Stimulated activated effector memory CD8-positive, alpha-beta T cell treated with anti-CD3 and anti-CD28 coated beads, Interleukin-12 subunit alpha, Interleukin-12 subunit beta, amount 100 ng/mL, for 72 hours (primary cell): ENCODE data around the gene PBRM1.

Experiments used
- ATAC-seq: fragments of 150-1000 bp; cut with Tn5 transposase; 2 replicates; pipeline ENCODE4 v1.10.0; 2021
- DNase-seq, 2 donors: peaks; one replicate each; pipeline ENCODE4 v3.0.0; 2021 to 2022; ENCODE audit warnings: low spot score in 2 of 2
- H3K27ac Mint-ChIP-seq: one replicate; pipeline ENCODE4 v1.8.0; 2022; ENCODE audit warnings: mild to moderate bottlenecking, mixed read lengths
- H3K36me3 Mint-ChIP-seq: one replicate; pipeline ENCODE4 v1.8.0; 2022; ENCODE audit warnings: mild to moderate bottlenecking, mixed read lengths
- H3K4me1 Mint-ChIP-seq: one replicate; pipeline ENCODE4 v1.8.0; 2022; ENCODE audit warnings: mixed read lengths
- H3K4me3 Mint-ChIP-seq: one replicate; pipeline ENCODE4 v1.8.0; 2022; ENCODE audit warnings: mild to moderate bottlenecking, mixed read lengths
- H3K9me3 Mint-ChIP-seq: one replicate; pipeline ENCODE4 v1.8.0; 2022; ENCODE audit warnings: mixed read lengths

PBRM1 gene

GRCh38 chr3:52524258-52524751 lies 161.4 kb downstream of the PBRM1 start:
- Mint-ChIP-seq H3K27ac (peak overlapping the region; percentile 81), H3K4me1 (no peaks in the 10 kb centered on the region), H3K4me3 (no peak overlapping the region), H3K36me3 (peaks cover 29% of the 10 kb centered on the region), H3K9me3 (no peaks in the 10 kb centered on the region)
- no peak for DNase-seq
- ATAC-seq, result no peak

GRCh38 chr3:52523386-52524257 lies 162.1 kb downstream of the PBRM1 start:
- Mint-ChIP-seq H3K4me1 (no peaks in the 10 kb centered on the region), H3K36me3 (peaks cover 22% of the 10 kb centered on the region), H3K9me3 (no peaks in the 10 kb centered on the region), H3K4me3 (no peak overlapping the region), H3K27ac (peak overlapping the region; percentile 81)
- DNase-seq (no peak), ATAC-seq (no peak)

- Mint-ChIP-seq H3K4me3 (no peak overlapping the region), H3K36me3 (peaks cover 14% of the 10 kb centered on the region), H3K4me1 (no peaks in the 10 kb centered on the region), H3K9me3 (no peaks in the 10 kb centered on the region), H3K27ac (no peak overlapping the region)
- ATAC-seq (no peak), DNase-seq (no peak)
Observed at GRCh38 chr3:52522651-52523251, 163.0 kb downstream of the PBRM1 start.

GRCh38 chr3:52521881-52522650 lies 163.6 kb downstream of the PBRM1 start:
- no peak for DNase-seq
- Mint-ChIP-seq H3K4me3 (no peak overlapping the region), H3K4me1 (no peaks in the 10 kb centered on the region), H3K27ac (no peak overlapping the region), H3K36me3 (peaks cover 10% of the 10 kb centered on the region), H3K9me3 (no peaks in the 10 kb centered on the region)
- ATAC-seq, result no peak

GRCh38 chr3:52521488-52521824 lies 164.3 kb downstream of the PBRM1 start:
- ATAC-seq (no peak), DNase-seq (no peak)
- H3K4me1 Mint-ChIP-seq, result no peaks in the 10 kb centered on the region
- H3K36me3 Mint-ChIP-seq, result peaks cover 7% of the 10 kb centered on the region
- H3K27ac Mint-ChIP-seq, result no peak overlapping the region
- H3K4me3 Mint-ChIP-seq, result no peak overlapping the region
- no peaks in the 10 kb centered on the region for H3K9me3 Mint-ChIP-seq

GRCh38 chr3:52520716-52521487 lies 164.8 kb downstream of the PBRM1 start:
- Mint-ChIP-seq H3K36me3 (peaks cover 5% of the 10 kb centered on the region), H3K4me1 (no peaks in the 10 kb centered on the region), H3K9me3 (no peaks in the 10 kb centered on the region), H3K4me3 (no peak overlapping the region), H3K27ac (no peak overlapping the region)
- ATAC-seq, result no peak
- no peak for DNase-seq

- H3K27ac Mint-ChIP-seq, result no peak overlapping the region
- DNase-seq (no peak), ATAC-seq (no peak)
- no peak overlapping the region for H3K4me3 Mint-ChIP-seq
- peaks cover 5% of the 10 kb centered on the region for H3K36me3 Mint-ChIP-seq
- H3K4me1 Mint-ChIP-seq, result no peaks in the 10 kb centered on the region
- H3K9me3 Mint-ChIP-seq, result no peaks in the 10 kb centered on the region
Observed at GRCh38 chr3:52520141-52520667, 165.5 kb downstream of the PBRM1 start.

GRCh38 chr3:52519445-52520140 lies 166.1 kb downstream of the PBRM1 start:
- no peak overlapping the region for H3K27ac Mint-ChIP-seq
- DNase-seq (no peak), ATAC-seq (no peak)
- peaks cover 5% of the 10 kb centered on the region for H3K36me3 Mint-ChIP-seq
- no peaks in the 10 kb centered on the region for H3K9me3 Mint-ChIP-seq
- H3K4me3 Mint-ChIP-seq, result no peak overlapping the region
- no peaks in the 10 kb centered on the region for H3K4me1 Mint-ChIP-seq

- DNase-seq (no peak), ATAC-seq (no peak)
- Mint-ChIP-seq H3K27ac (no peak overlapping the region), H3K4me1 (no peaks in the 10 kb centered on the region), H3K36me3 (no peaks in the 10 kb centered on the region), H3K9me3 (no peaks in the 10 kb centered on the region), H3K4me3 (no peak overlapping the region)
Observed at GRCh38 chr3:52518723-52519444, 166.8 kb downstream of the PBRM1 start.

- H3K36me3 Mint-ChIP-seq, result no peaks in the 10 kb centered on the region
- no peak overlapping the region for H3K27ac Mint-ChIP-seq
- H3K4me3 Mint-ChIP-seq, result no peak overlapping the region
- DNase-seq (no peak), ATAC-seq (no peak)
- H3K4me1 Mint-ChIP-seq, result no peaks in the 10 kb centered on the region
- no peaks in the 10 kb centered on the region for H3K9me3 Mint-ChIP-seq
Observed at GRCh38 chr3:52517796-52518722, 167.7 kb downstream of the PBRM1 start.

GRCh38 chr3:52516509-52517195 lies 169.1 kb downstream of the PBRM1 start:
- DNase-seq, result no peak
- no peak for ATAC-seq
- no peaks in the 10 kb centered on the region for H3K4me1 Mint-ChIP-seq
- H3K4me3 Mint-ChIP-seq, result no peak overlapping the region
- no peaks in the 10 kb centered on the region for H3K36me3 Mint-ChIP-seq
- no peaks in the 10 kb centered on the region for H3K9me3 Mint-ChIP-seq
- no peak overlapping the region for H3K27ac Mint-ChIP-seq

- ATAC-seq (no peak), DNase-seq (no peak)
- Mint-ChIP-seq H3K9me3 (no peaks in the 10 kb centered on the region), H3K36me3 (no peaks in the 10 kb centered on the region), H3K4me1 (no peaks in the 10 kb centered on the region), H3K4me3 (no peak overlapping the region), H3K27ac (peak overlapping the region; percentile 32)
Observed at GRCh38 chr3:52515192-52515591, 170.5 kb downstream of the PBRM1 start.

GRCh38 chr3:52514576-52514975 lies 171.1 kb downstream of the PBRM1 start:
- no peaks in the 10 kb centered on the region for H3K9me3 Mint-ChIP-seq
- no peaks in the 10 kb centered on the region for H3K4me1 Mint-ChIP-seq
- no peak overlapping the region for H3K4me3 Mint-ChIP-seq
- H3K36me3 Mint-ChIP-seq, result no peaks in the 10 kb centered on the region
- DNase-seq (no peak), ATAC-seq (no peak)
- no peak overlapping the region for H3K27ac Mint-ChIP-seq
